NOMO-1 treated with dmso at 0.1 percent for 144 hours (cell line): Measurements from ENCODE around the gene EXOSC5.
"Not testable (repeated sequence)": the region's sequence is repeated elsewhere in the genome, so short reads cannot be mapped to it uniquely, and the experiment has no call there.

ENCODE experiments used
- DNase-seq: peaks from one replicate; lab custom pipeline; 2025; ENCODE audit not compliant: unreplicated experiment; lab: John Stamatoyannopoulos, UW

Gene EXOSC5

DNA sequence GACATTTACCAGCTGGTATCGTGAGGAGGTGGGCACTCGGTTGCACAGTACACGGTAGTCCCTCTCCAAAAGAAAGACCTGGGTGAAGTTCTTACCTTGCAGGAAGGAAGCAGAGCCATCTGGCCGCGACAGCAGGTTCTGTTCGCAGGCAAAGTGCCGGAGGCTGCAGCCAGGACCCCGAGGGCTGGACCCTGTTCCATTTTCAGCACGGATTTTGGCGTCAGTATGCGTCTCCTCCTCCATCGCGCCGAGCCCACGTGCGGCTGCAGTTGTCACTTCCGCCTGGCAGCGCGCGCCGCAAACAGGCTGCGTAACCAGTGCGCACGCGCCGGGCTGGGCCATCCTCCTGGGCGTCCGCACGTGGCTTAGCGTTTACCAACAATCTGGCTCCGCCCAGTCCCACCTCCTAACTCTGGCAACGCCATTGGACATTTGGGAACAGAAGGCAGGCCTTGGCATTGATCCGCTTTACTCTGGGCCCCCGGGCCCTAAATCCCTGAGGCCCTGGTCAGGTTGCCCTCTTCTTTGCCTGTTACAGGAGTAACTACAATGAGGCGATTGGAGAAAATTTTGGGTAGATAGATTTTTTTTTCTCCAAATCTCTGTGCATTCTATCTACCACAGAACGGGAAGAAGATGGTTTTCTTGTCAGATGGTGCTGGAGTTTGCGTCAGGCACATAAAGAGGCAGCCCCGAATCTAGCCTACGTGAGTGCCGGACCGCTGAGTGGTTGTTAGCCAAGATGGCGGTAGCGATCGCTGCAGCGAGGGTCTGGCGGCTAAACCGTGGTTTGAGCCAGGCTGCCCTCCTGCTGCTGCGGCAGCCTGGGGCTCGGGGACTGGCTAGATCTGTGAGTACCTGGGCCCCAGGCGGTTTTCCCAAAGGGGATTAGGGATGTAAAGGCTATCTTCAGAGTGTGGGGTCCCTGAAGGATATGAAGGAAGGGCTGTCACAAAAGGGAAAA lies at the start of gene EXOSC5, which contains the start of gene BCKDHA:
EXOSC5 (minus strand) TSS at position 274 of the 964 bp plus-strand sequence; CDS start at position 243, 31 bp downstream.
BCKDHA (plus strand) TSS at position 733 of the 964 bp plus-strand sequence; CDS start at position 743, 10 bp downstream.
- DNase-seq: peak; percentile 99

DNA sequence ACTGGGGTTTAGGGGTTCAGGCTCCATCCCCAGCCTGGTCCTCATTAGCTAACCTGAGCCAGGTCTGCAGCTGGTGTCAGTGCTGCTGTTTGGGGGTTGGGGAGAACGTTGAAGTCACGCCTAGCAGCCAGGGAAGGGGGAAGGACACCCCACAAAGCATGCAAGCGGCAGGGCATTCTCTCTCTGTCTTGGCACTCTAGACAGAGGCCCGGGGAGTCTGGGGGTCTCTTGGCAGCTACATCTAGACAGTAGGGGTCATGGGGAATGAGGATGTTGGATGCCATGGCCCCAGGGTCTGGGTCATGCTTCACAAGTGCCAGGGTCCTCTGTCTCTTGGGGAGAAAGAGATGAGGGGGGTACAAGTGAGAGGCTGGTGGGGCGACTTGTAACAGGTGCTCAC lies 48.4 kb upstream of the EXOSC5 start:
- no peak for DNase-seq

DNA sequence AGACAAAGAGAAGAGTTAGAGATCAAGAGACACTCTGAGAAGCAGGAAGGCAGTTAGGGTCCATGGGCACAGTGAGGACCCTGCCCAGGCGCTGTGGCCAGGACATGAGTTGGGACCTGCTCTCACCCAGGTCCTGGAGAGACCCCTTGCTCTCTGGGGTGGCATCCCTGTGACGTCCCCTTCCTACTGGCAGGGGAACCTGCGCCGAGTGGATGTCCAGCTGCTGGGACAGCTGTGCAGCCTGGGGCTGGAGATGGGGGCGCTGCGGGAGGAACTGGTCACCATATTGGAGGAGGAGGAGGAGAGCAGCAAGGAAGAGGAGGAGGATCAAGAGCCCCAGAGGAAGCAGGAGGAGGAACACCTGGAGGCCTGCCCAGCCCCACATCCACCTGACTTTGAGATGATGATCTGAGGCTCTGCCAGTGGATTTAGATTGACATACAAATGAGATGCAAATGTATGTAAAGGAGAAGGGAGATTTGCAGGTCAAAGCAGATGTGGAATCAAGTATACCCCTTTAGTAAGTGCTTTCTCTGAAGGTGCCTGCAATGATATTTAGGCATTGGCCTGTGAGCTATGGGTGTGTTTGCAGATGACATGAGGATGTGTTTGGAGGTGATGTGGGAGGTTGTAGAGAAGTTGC lies 46.8 kb upstream of the EXOSC5 start:
- no peak for DNase-seq

DNA sequence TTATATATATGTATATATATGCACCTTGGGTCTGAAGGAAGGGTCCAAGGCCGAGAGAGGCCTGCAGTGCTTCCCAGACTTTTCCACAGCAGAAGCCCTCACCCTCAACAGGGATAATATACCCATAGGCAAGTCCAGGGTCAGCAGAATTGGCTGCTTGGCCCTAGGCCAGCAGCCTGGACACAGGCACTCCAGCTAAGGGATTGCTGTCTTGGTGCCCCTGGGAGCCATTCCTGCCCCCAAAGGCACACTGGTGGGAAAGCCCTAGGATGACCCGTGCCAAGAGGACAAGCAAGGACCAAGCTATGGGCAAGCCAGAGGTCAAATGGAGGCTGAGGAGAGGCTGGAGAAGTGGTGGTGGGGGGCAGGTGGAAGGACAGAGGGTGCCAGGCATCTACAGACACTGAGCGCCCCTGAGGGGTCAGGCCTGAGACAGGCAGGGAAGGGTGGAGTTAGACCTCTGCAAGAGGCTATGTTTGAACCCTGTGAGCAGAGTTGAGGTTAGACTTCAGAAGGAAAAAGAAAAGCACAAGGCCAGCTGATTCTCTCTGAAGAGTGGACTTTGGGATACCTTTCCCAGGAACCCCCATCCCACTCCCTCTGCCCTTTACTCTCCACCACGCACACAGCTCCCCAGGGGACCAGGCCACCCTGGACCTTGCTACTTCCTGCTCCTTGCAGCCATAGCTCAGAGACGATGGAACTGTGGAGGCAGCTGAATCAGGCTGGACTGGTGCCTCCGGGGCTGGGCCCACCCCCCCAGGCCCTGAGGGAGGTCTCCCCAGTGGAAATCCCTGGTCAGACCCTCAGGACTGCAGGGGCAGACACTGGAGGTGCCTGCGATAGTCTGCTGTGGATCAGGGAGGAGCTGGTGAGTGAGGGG lies 45.6 kb upstream of the EXOSC5 start, which contains the start of gene ERICH4:
ERICH4 (plus strand) TSS at position 684 of the 883 bp plus-strand sequence; CDS start at position 698, 14 bp downstream.
- no peak for DNase-seq

DNA sequence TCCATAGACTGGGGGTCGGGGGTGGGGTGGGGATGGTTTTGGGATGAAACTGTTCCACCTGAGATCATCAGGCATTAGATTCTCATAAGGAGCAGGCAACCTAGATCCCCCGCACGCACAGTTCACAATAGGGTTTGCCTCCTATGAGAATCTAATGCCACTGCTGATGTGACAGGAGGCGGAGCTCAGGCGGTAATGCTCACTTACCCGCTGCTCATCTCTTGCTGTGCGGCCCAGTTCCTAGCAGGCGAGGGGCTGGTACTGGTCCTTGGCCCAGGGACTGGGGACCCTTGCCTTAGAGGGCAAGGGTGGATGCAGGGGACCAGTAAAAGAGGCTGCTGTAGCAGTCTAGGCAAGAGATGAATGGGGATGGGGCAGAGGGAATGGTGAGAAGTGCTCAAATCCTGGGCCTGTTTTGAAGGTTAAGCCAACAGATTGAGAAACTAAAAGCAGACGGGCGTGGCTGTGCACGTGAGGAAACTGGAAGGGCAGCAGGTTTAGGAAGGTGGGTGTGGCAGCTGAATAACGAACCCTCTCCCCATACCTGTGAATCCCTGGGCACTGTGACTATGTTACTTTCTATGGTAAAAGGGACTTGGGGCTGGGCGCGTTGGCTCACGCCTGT lies 44.3 kb upstream of the EXOSC5 start:
- no peak for DNase-seq

DNA sequence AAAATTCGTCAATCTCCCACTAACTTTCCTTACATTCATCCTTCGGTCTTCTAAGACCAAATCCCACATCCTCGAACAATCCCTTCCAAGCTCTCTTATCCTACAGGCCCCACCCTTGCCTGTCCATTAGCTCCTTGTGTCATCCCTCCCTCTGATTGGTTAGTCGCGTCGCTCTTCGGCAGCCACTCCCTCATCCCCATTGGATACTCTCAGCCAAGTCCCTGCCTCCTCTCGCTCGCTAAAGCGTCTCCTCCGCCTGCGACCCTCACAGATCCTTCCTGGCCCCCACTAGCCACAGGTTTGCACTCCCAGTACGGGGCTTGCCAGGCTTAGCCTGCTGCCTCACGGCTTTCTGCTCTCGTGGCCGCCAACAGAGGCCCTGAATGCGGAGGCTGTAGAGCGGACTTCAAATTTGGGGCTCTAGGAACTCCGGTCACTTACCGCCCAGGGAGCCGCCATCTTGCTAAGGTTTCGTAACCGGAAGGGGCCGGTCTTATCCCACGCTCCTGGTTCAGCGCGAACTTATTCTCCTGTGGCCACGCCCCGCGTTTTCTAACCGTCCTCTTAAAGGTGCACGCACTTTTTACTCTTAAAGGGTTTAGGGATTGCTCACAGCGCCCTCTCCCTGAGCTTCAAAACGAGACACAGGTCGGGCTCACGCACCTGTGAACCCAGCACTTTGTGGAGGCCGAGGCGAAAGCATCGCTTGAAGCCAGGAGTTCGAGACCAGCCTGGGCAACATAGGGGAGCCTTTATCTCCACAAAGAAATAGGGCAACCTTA lies 42.5 kb upstream of the EXOSC5 start, which contains the start of gene DMAC2:
DMAC2 (minus strand) TSS at position 472 of the 782 bp plus-strand sequence; CDS start at position 459, 13 bp downstream.
- peak; percentile 96 for DNase-seq

DNA sequence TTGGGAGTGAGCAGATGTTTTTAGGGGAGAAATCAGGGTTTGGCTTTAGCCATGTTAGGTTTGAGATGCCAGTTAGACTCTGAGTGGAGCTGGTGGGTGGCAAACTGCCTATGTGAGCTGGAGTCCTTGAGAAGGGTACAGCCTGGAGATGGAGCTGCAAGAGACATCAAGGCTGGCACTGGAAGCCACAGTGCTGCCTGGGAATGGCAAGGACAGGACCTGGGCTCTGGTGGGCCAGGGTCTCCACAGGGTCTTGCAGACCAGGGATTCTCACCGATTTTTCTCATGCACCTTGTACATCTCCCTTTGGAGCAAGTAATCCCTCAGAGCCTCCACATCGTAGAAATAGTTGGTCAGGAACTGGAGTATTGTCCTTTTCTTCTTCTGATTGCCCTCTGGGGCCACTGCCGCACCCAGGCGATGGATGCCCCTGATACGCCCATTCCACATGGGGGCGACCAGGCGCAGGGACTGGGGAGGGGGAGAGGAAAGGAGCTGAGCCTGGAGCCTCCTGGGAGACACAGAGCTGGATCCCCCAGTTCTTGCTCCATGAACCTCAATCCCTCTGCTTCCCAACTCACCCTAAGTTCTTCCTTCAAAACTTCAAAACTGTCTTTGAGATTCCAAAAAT lies 40.9 kb upstream of the EXOSC5 start:
- no peak for DNase-seq

DNA sequence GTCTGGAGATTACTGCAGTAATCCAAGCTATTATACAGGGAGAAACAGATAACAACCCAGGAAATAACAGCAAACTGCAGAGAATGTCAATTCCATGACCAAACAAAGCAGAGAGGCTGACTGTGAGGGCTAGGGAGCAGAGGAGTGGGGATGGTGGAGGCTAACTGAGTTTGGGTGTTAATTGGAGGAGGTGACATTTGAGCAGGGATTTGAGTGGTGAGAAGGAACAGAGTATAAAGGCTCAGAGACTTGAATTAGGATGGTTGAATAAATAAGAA lies 39.5 kb upstream of the EXOSC5 start:
- DNase-seq: no peak

DNA sequence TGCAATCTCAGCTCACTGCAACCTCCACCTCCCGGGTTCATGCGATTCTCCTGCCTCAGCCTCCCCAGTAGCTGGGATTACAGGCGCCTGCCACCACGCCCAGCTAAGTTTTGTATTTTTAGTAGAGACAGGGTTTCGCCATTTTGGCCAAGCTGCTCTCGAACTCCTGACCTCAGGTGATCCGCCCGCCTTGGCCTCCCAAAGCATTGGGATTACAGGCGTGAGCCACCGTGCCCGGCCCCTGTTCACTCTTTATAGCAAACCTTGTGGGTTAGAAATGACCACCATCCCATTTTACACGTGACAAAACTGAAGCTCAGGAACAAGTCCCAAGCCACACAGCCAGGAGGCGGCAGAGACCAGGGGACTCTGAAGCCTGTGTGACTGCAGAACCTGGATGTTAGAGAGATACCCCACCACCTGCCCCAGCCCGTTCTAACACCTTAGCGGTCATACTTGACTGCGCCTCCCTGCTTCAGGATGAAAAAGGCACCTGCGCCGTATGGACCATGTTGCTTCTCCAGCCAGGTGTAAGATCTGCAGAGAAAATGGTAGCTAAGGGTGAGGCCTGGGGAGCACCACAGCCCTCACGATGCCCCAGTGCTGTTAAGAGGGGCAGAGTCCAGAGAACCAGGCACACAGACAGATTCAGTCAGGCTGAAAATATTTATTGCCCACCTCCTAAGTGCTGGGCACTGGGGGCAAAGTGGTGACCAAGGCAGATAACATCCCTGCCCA lies 38.9 kb upstream of the EXOSC5 start:
- no peak for DNase-seq

DNA sequence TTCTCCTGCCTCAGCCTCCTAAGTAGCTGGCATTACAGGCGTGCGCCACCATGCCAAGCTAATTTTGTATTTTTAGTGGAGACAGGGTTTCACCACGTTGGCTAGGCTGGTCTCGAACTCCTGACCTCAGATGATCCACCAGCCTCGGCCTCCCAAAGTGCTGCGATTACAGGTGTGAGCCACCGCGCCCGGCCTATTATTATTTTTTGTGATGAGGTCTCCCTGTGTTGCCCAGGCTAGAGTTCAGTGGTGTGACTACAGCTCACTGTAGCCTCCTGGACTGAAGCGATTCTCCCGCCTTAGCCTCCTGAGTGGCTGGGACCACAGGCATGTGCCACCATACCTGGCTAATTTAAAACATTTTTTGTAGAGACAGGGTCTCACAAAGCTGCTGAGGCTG lies 38.2 kb upstream of the EXOSC5 start:
- DNase-seq: not testable (repeated sequence)

DNA sequence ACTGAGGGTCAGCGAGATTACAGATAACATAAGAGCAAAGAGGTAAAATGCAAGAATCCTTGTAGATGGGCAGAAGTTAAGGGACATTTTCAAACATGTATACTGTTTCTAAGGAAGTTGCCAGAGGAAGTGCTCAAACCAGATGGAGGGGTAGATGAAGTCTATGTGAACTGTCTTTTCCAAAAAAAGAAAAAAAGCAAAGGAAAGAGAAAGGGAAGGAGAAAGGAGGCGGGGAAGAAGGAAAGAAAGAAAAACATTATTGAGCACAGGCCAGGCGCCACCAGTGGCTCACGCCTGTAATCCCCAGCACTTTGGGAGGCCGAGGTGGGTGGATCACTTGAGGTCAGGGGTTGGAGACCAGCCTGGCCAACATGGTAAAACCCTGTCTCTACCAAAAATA lies 37.3 kb upstream of the EXOSC5 start:
- DNase-seq: no peak

DNA sequence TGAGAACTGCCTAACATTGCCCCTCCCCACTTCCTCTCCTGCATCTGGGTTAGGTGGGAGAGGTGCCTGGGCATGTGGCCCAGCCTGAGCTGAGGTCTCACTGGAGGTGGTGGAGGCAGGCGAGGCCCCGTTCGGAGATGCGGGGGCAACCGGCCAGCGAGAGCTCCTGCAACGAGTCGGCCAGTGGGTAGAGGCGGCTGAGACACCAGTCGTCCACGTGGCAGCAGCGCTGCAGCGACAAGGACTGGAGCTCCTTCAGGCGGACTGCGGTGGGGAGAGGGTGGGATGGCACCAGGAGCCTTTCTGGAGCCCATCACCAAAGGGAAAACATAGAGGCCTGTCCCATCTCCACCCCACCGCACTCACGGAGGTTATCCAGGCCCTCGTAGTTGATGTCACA lies 36.0 kb upstream of the EXOSC5 start:
- DNase-seq: no peak

DNA sequence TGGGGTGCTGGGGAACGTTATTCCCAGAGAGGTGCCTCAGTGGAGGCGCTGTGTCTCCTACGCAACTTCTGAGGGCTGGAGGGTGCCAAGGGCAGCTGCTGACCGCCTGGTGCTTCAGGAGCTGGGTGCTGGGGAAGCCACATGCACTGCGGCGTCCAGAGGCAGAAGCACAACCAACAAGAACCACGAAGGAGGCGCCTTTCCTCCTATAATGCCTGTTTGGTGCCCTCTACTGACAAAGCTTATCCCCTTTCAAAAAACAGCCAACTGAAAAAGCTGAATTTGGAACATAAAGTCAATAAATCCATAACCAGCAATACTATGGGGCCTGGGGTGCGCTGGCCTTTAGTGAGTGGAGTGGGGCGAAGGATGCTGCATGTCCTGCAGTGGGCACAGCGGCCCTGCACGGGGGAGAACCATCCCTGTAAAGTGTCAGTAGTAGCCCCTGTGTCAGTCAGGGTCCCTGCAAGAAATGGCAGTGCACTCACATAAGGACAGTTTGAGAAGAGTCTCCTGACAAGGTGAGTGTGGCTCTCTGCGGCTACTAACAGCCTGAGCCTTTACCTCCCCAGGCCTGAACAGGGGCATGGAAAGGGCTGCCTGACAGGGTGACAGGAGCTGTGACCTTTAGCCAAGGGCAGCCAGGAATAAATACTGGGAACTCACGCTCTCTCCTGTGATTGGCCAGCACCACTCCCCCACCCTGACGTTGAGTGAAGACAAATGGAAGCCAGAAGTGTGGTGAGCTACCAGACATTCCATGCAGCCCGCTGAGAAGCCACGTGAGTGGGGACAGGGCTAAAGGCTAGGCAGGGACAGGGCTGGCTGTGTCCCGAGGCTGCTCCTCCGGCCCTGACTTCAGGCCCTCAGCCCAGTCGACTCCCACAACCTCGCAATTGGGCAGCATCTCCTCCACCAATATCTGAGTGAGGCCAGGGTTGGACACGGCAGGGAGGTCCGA lies 34.5 kb upstream of the EXOSC5 start:
- peak; percentile 53 for DNase-seq

DNA sequence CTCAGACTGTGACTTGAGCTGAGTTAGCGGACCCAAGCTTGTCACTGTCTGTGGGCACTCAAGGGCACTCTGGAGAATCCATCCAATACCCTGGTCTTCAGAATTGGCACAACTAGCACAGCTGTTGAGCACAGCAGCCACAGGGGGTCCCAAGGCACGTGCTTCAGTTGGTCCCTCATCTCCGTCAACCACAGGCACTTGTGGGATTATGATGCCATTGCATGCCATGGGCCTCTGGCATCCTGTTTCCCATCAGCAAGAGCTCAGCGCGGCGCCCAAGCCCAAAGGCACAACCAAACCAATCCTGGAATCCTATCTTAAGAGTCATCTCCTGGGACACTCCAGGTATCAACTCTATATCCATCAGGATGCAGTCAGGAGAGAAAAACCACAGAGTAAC lies 33.8 kb upstream of the EXOSC5 start:
- no peak for DNase-seq

DNA sequence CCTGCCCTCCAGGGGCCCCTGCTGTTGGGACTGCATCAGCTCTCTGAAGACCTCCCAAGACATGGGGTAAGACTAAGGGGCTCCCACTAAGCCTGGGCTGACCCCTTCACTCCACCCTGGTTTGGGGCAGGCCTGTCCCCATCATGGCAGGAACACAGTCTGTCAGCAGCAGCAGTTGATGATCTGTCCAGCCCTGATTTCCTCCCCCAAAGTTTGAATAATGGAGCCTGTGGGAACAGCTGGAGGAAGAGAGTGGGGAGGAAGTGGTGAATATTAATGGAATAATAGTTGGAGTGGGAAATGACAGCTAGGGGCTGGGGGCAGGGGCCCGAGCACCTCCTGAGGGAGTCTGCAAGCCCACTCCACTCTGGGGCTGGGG lies 31.3 kb upstream of the EXOSC5 start:
- DNase-seq: no peak

DNA sequence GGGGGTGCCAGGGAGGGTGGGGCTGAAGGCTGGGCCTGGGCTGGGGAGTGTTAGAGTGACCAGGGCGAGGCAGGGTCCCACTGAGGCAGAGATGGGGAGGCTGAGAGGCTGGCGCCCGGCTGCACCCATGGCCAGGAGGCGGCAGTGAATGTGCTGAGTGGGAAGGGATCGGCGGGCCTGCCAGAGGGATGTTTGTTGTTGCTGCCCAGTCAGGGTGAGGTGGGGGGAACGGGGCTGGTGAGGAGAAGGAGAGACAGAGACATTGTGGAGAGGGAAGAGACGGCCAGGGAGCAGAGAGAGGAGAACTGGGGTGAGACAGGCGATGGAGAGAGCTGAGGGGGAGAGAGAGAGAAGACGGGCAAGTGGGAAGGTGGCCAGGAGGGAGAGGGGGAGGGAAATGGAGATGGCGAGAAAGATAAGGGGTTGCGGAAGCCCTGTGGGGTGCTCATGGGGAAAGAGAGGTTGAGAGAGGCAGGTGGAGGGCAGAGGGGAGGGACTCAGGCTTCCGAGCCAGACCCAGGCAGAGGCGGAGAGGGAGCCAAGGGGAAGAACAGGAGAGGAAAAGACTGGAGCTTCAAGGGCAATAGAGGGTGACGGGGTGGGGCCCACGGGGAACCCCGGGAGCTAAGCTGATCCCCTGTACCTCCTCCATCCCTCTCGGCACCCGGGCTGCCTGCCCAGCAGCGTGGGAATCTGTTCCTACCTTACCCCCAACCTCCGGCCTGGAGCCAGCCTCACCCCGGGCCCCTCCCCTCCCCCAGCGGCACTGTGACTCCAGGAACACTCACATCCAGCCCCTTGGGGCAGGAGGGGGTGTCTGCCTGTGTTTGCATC lies 30.7 kb upstream of the EXOSC5 start:
- DNase-seq: no peak
